Tongue (tissue), 2 donors: ENCODE data around the gene HSD17B12. TPM values are rescaled to one million over a fixed set of nuclear protein-coding genes. Genes with fewer than 3 reads are reported as not detected.
"Not testable (repeated sequence)": the region's sequence is repeated elsewhere in the genome, so short reads cannot be mapped to it uniquely, and the experiment has no call there.

Experiments
- DNase-seq: peaks from one replicate; pipeline ENCODE4 v3.0.0-alpha.2; 2015
- total RNA-seq: library from RNA; depleted of rRNA; stranded (reverse); fragments of >200 nt; gene quantifications from one replicate; pipeline ENCODE4 v1.2.3, GENCODE V29; 2014

Gene HSD17B12
- 63.1 TPM for total RNA-seq

GRCh38 chr11:43680521-43681400 lies at the start of gene HSD17B12:
Gene HSD17B12 (plus strand): TSS chr11:43680738. CDS start chr11:43680828, 90 bp downstream.
- DNase-seq: peak; percentile 99

DNA sequence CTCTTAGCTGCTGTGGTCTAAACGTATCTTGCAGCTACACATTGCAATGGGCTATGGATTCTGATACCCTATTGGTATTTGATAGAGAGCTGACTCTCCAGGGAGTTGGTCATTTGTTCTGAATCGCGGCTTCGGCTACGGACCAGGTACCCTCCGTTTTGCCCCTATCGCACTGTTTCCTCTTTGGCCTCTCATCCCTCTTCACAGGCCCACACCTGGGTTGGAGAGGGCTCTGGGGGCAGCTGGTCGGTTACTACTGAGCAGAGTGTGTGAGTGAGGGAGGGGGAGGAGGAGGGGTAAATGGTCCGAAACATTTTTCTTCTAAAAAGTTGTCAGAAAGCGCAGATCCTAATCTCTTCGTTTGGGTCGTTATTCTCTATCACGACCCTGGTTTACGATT lies 48.8 kb upstream of the HSD17B12 start:
- no peak for DNase-seq

GRCh38 chr11:43632181-43632580 lies 48.4 kb upstream of the HSD17B12 start:
- no peak for DNase-seq

GRCh38 chr11:43638717-43639116 lies 41.8 kb upstream of the HSD17B12 start:
- DNase-seq: no peak

DNA sequence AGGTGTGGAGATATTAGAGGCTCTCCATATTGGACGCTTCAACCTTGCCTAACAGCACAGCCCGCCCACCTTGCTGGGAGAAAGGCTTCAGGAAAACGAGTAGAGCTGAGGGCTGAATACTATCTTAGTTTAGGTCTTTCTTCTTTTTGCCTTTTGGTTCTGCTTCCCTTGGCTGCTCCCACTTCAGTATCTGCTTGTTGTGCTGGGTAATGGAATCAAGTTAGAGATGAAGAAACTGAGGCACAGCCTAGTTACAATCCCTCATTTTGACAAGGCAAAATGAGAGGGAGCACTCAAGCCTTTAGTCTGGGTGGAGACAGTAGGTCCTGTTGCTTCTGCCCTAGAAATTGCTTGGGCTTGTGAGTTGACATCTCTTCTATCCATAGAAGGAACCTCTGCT lies 41.3 kb upstream of the HSD17B12 start:
- DNase-seq: no peak

- no peak for DNase-seq
Observed at GRCh38 chr11:43639920-43640319, 40.6 kb upstream of the HSD17B12 start.

DNA sequence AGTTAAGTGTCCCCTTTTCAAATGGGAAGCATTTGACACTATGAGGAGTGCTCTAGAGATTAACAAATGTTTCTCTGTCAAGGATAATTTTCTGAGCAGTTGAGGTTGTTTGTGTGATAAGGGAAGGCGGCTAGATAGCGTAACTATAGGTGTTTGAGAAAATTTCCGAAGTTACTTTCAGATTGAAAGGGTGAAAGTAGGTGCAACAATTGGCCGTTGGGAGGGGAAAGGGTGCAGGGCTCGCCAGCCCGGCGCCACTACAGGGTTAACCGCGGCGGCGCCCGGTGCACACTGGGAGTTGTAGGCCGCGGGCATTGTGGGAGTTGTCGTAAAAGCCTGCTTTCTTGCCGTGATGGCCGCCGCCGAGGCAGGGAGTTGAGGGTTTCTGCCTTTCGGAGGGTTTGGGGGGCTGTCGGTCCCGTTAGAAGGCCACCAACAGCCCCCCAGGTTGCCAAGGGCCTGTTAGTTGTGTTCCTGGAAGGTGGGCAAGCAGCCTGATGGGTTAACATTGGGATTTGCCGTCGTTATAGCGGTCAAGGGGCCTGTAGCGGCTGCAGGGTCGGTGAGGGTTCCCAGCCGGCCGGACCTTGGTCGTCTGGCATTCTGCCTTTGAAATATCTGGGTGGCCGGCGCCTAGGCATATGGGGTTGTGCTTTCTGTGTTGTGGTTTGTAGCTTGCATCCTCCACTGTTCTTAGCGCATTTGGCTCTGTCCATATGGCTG lies 36.5 kb upstream of the HSD17B12 start:
- DNase-seq: peak; percentile 94

GRCh38 chr11:43644621-43645299 lies 35.8 kb upstream of the HSD17B12 start:
- peak; percentile 5 for DNase-seq

DNA sequence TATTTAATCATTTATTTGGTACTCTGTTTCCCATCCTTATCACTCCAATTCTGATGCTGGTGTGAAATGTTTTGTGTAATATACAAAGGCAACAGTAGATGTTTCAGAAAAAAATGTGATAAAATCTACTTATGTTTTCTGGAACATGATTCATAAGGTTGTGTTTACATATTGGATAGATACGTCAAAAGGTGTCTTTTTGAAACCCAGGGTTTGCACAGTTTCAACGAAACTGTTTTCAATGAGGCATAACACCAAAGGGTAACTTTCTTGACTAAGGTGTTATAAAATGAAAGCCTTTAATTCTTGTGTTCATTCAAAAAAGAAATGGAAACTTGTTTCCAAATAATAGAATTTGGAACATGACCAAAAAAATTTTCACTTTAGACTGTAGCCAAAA lies 33.8 kb upstream of the HSD17B12 start:
- no peak for DNase-seq

GRCh38 chr11:43648888-43649287 lies 31.6 kb upstream of the HSD17B12 start:
- DNase-seq: no peak

DNA sequence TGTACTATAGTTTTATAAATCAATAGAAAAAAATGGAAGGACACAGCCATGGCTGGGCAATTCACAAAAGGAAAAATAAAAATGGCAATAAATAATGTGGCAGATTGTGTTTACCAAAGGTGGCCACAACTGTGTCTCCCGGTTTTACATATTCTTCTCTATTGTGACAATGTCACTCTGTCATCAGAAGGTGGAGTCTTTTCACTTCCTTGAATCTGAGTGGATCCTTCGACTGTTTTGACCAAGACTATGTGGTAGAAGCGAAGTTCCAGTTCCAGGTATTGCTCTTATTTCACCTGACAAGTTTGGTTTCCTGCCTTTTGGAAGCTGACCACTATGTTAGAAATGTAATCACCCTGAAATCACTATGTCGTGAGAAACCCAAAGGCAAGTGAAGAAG lies 31.0 kb upstream of the HSD17B12 start:
- no peak for DNase-seq

DNA sequence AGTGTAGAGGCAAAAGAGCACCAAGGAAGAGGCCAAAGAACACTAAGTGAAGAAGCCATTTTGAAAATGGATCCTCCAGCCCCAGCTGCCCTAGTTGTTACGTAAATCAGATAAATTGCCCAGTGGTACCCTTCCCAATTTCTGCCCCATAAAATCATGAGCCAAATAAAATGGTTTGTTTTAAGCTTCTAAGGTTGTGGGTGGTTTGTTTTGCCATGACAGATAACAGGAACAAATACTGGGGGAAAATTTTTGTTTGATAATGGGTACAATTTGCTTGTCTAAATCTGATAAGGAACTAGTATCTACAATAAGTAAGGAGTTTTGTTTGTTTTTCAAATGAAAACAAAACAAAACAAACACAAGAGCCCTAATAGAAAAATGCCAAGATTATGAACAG lies 30.6 kb upstream of the HSD17B12 start:
- no peak for DNase-seq

DNA sequence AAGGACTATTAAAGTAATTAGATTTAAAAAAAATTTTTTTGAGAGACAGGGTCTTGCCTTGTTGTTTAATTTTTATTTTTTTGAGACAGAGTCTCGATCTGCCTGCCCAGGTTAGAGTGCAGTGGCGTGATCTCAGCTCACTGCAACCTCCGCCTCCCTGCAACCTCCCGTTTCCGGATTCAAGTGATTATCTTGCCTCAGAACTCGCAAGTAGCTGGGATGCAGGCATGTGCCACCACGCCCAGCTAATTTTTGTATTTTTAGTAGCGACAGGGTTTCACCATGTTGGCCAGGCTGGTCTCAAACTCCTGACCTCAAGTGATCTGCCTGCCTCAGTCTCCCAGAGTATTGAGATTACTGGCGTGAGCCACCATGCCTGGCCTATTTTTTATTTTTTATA lies 17.5 kb upstream of the HSD17B12 start:
- DNase-seq: not testable (repeated sequence)

DNA sequence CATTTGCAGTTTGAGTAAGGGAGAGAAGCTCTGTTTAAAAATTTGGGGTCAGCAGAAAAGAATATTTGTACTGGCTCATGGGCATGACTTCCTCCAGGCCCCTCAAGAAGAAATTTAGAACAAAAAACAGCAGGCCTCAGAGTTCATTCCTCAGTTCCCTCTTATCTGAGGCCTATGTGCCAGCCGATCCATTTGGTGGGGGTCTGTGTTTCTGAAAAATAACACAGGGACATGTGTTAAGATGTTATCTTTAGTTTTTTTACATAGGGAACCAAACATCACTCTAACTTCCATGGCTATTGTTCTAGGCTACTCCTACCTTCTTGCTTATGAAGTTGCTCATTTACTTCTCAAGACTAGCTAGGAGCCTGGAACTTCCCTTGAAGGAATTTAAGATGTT lies 16.2 kb upstream of the HSD17B12 start:
- DNase-seq: no peak

DNA sequence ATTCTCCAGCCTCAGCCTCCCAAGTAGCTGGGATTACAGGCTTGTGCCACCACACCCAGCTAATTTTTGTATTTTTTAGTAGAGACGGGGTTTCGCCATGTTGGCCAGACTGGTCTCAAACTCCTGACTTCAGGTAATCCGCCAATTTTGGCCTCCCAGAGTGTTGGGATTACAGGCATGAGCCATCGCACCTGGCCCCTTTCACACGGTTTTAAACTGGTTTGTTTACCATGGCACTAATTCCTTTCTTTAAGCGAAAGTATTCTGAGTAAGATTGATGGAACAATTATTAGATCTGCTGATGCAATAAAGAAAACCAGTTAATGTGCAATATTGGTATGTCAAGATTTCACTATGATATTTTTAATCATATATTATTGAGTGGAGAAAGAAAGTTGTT lies 9.3 kb upstream of the HSD17B12 start:
- not testable (repeated sequence) for DNase-seq

DNA sequence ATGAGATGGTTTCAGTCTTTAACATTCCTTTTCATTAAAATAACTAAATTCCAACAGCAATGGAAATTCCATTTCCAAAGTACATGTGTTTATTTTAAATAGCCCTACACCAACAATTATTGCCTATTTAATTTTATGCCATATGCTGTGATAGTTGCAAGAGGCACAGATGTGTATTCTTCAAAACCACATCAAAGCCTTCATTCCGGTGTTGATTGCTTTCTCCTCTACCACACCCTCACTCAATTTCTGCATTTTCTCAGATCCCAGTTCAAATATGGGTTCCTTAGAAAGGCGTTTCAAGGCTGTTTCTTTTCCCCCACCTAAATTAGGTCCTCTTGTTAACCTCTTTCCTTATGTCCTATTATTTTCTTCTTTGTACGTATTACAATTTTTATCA lies 6.0 kb upstream of the HSD17B12 start:
- DNase-seq: no peak

- no peak for DNase-seq
Observed at GRCh38 chr11:43676933-43677332, 3.6 kb upstream of the HSD17B12 start.

DNA sequence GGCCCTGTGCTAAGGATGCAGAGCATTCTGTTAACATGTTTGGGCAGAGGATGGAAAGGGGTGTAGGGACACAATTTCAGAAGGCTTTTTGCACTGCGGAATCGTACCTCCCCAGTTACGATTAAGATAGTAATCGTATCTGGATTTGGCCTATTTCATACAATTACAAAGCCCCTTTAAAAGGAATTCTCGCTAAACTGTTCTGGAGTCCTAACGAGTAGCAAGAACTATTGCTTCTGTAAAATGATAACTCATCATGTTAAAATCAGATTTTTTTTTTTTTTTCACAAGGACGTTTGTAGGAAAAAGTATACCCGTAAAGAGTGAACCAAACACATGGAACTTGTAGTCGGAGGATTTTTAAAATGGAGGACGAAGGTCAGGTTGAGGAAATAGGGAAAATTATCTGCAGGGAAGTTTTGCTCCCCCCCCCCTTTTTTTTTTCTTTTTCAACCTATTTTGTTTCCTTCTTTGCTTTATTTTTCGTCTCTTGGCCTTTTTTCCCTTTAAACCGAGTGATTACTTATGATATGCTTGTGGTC lies 934 bp downstream of the HSD17B12 start:
- no peak for DNase-seq

- DNase-seq: not testable (repeated sequence)
Observed at GRCh38 chr11:43682081-43682480, 1.5 kb downstream of the HSD17B12 start.

- DNase-seq: no peak
Observed at GRCh38 chr11:43685440-43685839, 4.9 kb downstream of the HSD17B12 start.

GRCh38 chr11:43686207-43686606 lies 5.7 kb downstream of the HSD17B12 start:
- no peak for DNase-seq

- DNase-seq: peak; percentile 2
Observed at GRCh38 chr11:43687120-43687791, 6.7 kb downstream of the HSD17B12 start.
